Spleen (tissue), 7 donors: ENCODE data around the gene FAM169A.

Source experiments
- CTCF ChIP-seq, 11 experiments: fragments of 200-600 bp in 7 of 11; fragments of 450-650 bp in 4 of 11; sonication (generic) in 4 of 11; IDR thresholded peaks in 8 of 11; conservative IDR thresholded peaks in 3 of 11; 1 replicate in 7 of 11; 2 replicates in 4 of 11; pipeline versions ENCODE4 v1.4.0 to v1.8.0; 2016 to 2021; ENCODE audit warnings: antibody characterized with exemption in 11 of 11, inconsistent platforms in 4 of 11, mild to moderate bottlenecking in 1 of 11
- POLR2A ChIP-seq, 3 donors: fragments of 450-650 bp; IDR thresholded peaks; one replicate each; pipeline ENCODE4 v1.5.1; 2017; ENCODE audit warnings: antibody characterized with exemption in 3 of 3, mild to moderate bottlenecking in 1 of 3
- POLR2AphosphoS5 ChIP-seq, 3 donors: sonication (generic); formaldehyde crosslinking; IDR thresholded peaks; one replicate each; pipeline ENCODE4 v1.5.1; 2017; ENCODE audit warnings: antibody characterized with exemption in 3 of 3
- donor health status: DM: no; HTN: no; CAD: no; lungs with moderate emphysema.
- donor health status: DM: no; HTN: no; CAD: no.
- donor health status: DM: no; HTN: no; CAD: no.

- TF ChIP-seq CTCF (IDR thresholded peaks at IDR 0.05 in 8 of 11, conservative IDR thresholded peaks at IDR 0.05 in 3 of 11) (no peak), POLR2A (IDR thresholded peaks at IDR 0.05) (no peak), POLR2AphosphoS5 (IDR thresholded peaks at IDR 0.05) (no peak)
Measured at GRCh38 chr5:74833537-74834266, 32.5 kb downstream of the FAM169A start.
